HG02610 (cell line): Measurements from ENCODE around the gene PTPRN2.
"Not testable (repeated sequence)": the region's sequence is repeated elsewhere in the genome, so short reads cannot be mapped to it uniquely, and the experiment has no call there.

Experiments used
- ATAC-seq: cut with Tn5 transposase; IDR thresholded peaks from one replicate; pipeline ENCODE4 v1.9.1; 2021; ENCODE audit warnings: mild to moderate bottlenecking, moderate library complexity; ENCODE audit not compliant: unreplicated experiment

PTPRN2 gene

DNA sequence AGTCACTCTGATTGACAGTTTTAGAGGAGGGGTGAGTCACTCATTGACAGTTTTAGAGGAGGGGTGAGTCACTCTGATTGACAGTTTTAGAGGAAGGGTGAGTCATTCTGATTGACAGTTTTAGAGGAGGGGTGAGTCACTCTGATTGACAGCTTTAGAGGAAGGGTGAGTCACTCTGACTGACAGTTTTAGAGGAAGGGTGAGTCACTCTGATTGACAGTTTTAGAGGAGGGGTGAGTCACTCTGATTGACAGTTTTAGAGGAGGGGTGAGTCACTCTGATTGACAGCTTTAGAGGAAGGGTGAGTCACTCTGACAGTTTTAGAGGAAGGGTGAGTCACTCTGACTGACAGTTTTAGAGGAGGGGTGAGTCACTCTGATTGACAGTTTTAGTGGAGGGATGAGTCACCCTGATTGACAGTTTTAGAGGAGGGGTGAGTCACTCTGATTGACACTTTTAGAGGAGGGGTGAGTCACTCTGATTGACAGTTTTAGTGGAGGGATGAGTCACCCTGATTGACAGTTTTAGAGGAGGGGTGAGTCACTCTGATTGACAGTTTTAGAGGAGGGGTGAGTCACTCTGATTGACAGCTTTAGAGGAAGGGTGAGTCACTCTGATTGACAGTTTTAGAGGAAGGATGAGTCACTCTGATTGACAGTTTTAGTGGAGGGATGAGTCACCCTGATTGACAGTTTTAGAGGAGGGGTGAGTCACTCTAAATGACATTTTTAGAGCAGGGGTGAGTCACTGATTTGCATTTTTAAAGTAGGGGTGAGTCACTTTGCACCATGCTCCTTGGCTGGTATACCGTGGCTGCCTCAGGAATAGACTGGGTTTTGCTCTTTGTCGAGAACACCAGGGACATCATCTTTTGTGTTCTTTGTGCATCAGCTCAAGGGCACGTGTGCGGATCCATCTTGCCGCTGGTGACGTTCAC lies 654.1 kb downstream of the PTPRN2 start:
- ATAC-seq = not testable (repeated sequence)

DNA sequence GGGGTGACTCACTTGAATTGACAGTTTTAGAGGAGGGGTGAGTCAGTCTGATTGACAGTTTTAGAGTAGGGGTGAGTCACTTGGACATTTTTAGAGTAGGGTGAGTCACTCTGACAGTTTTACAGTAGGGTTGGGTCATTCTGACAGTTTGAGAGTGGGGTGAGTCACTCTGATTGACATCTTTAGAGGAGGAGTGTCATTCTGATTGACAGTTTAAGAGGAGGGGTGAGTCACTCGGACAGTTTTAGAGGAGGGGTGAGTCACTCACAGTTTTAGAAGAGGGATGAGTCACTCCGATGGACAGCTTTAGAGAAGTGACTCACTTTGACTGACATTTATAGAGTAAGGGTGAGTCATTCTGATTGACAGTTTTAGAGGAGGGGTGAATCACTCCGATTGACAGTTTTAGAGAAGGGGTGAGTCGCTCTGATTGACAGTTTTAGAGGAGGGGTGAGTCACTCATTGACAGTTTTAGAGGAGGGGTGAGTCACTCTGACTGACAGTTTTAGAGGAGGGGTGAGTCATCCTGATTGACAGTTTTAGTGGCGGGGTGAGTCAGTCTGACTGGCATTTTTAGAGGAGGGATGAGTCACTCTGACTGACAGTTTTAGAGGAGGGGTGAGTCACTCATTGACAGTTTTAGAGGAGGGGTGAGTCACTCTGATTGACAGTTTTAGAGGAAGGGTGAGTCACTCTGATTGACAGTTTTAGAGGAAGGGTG lies 655.0 kb downstream of the PTPRN2 start:
- ATAC-seq = no peak

DNA sequence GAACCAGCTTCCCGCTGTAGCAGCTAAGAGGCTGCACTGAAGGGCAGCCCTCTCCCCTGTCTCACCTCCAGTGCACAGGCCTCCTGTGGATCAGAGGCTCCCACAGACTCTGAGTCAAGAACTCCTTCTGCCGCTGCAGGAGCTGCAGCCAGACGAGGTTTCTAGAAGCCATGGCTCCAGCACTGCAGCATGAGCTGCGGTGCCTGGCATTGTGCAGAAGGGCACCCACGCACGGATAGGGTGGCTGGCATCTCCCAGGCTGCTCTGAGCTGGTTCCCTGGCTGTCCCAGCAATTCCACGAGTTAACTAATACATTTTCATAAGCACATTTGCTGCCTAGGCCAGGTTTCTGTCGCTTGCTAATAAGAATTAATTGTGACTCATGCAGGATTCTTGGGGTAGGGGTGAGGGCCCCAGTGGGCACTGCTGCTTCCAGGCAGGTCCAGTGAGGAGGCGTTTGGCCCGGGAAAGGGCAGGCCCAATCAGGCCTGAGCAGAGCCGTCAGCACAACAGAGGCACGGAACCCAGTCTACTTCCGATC lies 656.6 kb downstream of the PTPRN2 start:
- no peak for ATAC-seq

DNA sequence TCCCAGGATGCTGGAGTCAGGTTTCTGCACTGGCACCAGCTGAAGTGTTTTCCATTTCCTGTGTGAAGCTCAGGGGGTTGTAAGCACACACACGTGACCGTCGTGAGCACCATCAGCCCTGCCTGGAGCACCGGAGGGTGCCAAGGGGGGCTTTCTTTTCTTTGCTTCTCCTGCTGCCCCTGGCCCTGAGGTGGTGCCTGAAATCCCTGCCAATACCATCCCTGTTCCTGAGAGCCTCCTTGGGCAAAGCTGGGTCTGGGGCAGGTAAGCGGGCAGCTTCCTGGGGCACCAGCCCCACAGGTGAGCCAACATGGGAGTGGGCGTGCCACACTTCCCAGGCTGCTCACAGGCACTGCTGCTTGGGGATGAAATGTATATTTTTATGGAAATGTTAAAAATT lies 657.2 kb downstream of the PTPRN2 start:
- ATAC-seq = no peak

GRCh38 chr7:157929671-157930070 lies 658.0 kb downstream of the PTPRN2 start:
- ATAC-seq = no peak

DNA sequence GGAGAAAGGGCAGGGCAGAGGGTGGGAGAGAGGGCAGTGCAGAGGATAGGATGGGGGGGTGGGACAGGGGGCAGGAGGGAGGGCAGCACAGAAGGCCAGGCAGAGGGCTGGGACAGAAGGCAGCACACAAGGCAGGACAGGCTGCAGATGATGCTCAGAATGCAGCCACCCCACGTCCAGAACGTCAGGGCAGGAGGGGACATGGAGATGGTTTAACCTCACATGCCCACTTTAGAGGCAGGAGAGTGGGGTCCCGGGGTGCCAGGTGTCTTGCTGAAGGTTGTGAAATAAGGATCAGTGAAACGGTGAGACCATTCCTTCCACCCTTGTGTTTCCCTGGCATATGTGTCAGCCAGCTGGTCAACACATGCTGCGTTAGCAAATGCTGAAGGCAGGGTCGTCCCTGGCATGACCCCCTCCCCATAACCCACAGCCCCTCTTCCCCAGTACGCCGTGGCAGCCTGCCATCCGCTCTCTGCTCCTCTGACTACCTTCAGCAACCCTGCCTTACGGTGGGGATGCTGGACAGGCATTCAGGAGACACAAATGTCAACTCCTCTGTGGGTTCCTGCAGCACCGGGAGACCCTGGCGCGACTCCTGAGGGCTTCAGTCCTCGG lies 658.7 kb downstream of the PTPRN2 start:
- ATAC-seq = no peak

DNA sequence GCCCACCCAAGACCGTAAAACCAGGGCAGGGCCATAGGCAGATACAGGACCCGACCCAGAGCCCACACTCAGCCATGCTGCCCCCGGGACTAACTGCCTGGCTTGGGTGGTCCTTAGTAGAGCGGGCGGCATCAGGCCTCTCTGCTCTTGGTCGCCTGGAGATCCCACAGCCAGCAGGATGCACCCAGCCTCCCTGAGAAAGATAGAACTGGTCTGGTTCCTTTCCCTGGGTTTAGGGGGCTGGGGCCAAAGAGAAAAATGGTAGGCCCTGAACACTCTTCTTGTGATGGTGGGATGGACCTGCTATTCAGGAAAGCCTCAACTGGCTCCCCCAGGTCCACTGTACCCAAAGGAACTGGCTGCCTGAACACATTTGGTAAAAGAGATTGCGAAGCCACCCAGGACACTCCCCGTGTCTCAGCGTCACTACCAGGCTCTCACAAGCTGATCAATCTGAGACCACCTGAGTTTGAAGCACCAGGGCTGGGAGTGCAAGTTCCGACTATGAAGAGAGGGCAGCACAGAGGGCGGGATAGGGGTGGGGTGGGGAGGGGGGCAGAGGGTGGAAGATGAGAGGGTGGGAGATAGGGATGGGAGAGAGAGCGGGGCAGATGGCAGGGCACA lies 659.3 kb downstream of the PTPRN2 start:
- no peak for ATAC-seq

- no peak for ATAC-seq
These were observed 660.2 kb downstream of the PTPRN2 start for GRCh38 chr7:157927313-157927925.

DNA sequence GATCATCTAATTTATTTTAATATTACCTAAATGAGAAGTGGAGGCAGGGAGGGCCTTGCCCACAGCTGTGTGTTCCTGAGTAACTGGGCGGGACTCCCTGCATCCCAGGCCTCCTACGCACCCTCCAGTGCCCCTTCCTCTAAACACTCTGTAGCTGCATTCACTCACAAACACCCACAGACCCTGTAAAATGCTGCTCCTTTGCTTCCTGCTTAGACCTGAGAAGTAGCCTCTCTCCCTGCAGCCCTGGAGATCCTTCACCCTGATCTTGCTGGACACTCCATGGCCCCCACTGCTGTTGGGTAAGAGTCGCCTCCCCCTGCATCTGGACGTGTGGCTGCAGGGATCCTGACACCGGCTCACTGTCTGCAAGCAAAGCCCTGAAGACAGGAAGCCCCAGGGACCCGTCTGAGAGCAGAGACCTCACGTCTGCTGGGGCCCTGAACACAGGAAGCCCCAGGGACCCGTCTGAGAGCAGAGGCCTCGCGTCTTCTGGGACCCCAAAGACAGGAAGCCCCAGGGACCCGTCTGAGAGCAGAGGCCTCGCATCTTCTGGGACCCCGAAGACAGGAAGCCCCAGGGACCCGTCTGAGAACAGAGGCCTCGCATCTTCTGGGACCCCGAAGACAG lies 661.0 kb downstream of the PTPRN2 start:
- no peak for ATAC-seq

DNA sequence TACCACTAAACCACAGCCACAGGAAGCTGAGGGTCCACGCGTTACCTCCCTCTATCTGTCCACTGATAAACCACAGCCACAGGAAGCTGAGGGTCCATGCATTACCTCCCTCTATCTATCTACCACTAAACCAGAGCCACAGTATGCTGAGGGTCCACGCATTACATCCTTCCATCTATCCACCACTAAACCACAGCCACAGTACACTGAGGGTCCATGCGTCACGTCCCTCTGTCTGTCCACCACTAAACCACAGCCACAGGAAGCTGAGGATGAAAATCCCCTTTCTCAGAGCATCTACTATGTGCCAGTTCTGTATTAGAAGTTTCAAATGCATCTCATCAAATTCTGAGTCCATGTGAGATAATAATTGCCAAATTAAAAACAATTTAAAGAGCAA lies 661.5 kb downstream of the PTPRN2 start:
- no peak for ATAC-seq

- ATAC-seq = no peak
These were observed 662.2 kb downstream of the PTPRN2 start for GRCh38 chr7:157925383-157925875.

- no peak for ATAC-seq
These were observed 663.6 kb downstream of the PTPRN2 start for GRCh38 chr7:157923903-157924630.

- no peak for ATAC-seq
These were observed 665.0 kb downstream of the PTPRN2 start for GRCh38 chr7:157922576-157922975.

DNA sequence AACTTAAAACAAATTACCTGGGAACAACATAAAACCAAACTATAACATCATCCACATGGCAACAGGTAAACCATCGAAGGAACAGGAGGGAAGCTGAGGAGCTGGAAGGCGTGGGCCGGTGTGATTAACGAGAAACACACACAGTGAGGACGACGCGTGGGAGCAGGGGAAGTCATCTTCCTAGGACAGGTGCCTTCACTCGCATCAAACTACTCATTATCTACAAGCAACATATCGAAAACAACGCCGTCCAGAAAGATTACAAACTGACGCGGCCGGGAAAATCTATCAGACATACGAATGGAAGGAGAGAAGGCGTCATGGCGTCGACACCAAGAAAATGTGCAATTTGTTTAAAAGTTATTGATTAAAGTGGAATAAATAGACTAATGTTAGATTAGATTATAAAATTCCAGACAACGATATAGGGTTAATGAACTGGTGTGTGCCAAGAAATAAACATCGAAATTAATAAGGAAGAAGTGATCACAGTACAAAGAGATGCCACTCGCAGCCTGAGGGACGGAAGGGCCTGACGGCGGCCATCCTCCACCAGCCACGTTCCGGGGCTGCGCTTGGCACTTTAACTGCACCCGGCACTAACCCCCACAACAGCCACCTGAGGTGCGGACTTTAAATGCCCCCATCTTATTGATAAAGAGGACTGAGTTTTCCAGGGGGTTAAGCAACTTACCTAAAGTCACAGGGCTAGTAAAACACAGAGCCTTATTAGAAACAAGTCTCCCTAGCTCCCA lies 669.1 kb downstream of the PTPRN2 start:
- ATAC-seq = no peak

GRCh38 chr7:157916946-157917640 lies 670.5 kb downstream of the PTPRN2 start:
- no peak for ATAC-seq

GRCh38 chr7:157910446-157910845 lies 677.2 kb downstream of the PTPRN2 start:
- ATAC-seq = no peak

DNA sequence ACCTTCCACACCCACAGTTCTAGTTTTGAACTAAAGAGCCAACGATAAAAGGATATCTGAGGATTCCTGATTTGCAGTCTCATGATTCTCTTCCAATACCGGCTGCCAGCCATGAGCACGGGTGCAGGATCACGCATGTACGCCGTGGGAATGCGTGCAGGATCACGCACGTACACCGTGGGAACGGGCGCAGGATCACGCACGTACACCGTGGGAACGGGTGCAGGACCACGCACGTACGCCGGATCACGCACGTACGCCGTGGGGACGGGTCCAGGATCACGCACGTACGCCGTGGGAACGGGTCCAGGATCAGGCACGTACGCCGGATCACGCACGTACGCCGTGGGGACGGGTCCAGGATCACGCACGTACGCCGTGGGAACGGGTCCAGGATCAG lies 677.6 kb downstream of the PTPRN2 start:
- ATAC-seq = not testable (repeated sequence)

- no peak for ATAC-seq
These were observed 678.3 kb downstream of the PTPRN2 start for GRCh38 chr7:157909370-157909769.
